HG03159 (cell line): ENCODE measurements around the gene RBMX2.
"Not testable (repeated sequence)": the region's sequence is repeated elsewhere in the genome, so short reads cannot be mapped to it uniquely, and the experiment has no call there.

Experiments used
- ATAC-seq: cut with Tn5 transposase; IDR thresholded peaks from one replicate; pipeline ENCODE4 v1.9.1; 2021; ENCODE audit warnings: mild to moderate bottlenecking, moderate library complexity; ENCODE audit not compliant: unreplicated experiment

RBMX2 gene, protein sequence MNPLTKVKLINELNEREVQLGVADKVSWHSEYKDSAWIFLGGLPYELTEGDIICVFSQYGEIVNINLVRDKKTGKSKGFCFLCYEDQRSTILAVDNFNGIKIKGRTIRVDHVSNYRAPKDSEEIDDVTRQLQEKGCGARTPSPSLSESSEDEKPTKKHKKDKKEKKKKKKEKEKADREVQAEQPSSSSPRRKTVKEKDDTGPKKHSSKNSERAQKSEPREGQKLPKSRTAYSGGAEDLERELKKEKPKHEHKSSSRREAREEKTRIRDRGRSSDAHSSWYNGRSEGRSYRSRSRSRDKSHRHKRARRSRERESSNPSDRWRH

DNA sequence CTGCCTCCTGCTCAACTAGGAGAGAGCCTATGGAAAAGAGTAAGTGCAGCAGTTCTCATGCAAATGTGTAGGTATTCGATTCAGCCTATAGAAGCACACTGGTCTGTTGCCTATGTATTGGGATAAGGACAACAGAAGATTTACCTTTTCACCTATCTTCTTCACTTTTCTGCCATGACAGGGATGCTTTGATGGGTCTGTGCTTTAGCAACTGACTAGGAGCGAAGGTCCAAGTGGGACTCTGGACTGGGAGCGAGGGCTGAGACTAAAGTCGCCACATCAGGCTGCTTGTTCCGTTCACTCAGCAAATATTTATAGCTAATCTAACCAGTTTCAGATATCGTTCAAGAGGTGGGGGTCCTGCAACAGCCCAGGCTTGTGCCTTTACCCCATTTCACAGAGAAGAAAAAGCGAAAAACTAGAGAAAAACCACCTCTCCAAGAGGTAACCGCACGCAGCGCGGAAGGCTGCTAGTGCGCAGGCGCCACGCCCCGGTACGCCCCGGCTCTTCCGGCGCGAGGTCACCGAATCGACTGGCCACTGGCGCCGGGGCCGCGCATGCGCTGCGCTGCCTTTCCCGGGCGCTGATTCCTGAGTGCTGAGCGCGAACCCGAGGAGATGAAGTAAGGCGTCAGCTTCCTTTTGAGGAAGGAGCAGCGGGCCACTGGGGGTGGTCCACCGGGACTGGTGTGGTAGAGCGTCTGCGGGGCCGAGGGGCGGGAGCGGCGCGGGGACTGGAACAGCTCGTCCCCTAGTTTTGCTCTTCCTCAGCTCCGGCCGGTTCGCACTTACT lies at the start of gene RBMX2:
TSS of gene RBMX2 (plus strand) at position 573 of the 793 bp plus-strand sequence. CDS start at position 619, 46 bp downstream.
- ATAC-seq = peak; percentile 89

DNA sequence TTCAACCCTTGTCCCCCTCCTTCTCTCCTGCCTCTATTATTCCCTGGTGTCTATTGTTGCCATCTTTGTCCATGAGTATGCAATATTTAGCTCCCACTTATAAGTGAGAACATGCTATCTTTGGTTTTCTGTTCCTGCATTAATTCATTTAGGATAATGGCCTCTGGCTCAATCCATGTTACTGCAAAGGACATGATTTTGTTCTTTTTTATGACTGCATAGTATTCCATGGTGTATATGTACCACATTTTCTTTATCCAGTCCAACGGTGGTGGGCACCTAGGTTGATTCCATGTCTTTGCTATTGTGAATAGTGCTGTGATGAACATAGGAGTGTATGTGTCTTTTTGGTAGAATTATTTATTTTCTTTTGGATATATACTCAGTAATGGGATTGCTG lies 49.7 kb upstream of the RBMX2 start:
- ATAC-seq = not testable (repeated sequence)

DNA sequence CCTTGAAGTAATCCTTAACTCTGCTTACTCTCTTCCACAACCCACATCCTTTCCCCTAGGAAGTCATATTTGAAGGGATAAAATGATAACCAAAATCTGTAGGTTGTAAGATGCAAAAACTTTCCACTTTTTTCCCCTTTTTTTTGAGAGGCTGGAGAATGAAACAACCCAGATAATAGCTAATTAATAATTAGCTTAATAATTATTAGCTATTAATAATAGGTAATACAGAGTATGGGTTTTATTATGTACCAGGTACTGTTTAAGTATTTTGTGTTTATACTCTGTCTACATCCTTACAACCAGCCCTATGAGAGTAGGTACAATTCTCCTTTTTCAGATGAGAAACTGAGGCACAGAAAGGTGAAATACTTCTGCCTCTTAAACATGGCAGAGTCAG lies 25.7 kb upstream of the RBMX2 start:
- no peak for ATAC-seq

DNA sequence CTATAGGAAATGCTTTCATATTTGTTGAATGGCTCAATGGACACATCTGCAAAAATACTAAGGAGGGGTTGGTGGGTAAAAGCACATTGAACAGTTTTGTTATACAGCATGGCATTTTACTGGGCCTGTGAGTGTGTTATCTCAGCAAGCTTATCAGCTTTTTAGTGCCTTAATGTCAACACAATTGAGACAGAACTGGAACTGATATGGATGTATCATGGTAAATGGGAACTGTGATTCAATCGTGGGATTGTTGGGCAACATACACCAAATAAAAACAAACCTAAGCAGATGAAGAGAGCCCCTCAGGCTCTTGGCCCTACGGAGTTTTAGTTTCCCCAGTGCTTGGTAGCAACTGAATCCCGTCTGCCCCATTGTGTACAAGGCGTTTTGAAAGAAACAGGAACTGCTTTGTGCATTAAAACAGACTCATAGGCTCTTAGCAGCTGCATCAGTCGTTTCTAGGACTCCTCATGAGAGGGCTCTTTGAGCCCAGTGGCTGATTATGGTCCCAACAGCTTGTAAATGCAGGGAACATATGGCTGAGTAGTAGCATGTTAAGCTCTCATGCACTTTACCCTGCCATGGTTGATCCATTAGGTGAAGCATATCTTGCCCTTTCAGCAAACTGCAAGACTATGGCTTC lies 23.6 kb upstream of the RBMX2 start:
- no peak for ATAC-seq

DNA sequence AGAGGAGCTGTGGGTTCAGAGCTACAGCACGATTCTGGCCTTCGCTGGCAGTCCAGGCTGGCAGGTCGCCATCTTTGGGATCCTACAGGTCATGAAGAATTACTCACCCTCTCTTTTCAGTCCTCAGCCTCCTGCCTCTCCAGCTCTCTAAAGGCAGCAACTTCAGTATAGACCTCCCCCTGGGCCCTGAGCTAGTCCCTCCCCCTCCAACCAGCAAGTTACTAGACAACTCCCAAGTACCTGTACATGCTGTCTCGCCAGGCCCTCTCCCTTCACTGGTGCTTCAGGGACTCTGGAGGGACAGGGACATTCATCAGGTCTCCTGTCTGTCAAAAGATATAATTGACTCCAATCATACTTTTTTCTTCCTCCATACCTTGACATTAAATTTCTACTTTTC lies 16.3 kb upstream of the RBMX2 start, which contains the start of gene GPR119:
TSS of gene GPR119 (minus strand) at position 155 of the 400 bp plus-strand sequence. CDS start 227 bp downstream, outside the sequence.
- ATAC-seq = no peak

DNA sequence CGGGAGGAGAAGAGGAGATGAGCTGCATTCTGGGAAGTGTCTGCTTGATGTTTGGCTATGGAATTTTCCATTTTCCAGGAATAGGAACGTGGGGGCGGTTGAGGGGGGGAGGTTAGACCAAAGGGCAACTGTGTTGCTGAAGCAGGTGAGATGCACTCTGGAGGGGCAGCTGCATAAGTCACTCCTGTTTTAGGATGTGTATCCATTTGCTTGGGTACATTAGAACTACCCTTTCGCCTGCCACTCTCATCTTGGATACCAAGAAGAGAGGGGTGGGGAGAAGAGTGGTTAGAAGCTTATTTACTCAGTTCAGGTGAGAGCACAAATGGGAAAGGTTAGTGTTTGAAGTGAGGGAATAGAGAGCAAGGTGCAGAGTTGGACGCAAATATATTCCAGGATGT lies 15.4 kb upstream of the RBMX2 start:
- ATAC-seq = no peak

DNA sequence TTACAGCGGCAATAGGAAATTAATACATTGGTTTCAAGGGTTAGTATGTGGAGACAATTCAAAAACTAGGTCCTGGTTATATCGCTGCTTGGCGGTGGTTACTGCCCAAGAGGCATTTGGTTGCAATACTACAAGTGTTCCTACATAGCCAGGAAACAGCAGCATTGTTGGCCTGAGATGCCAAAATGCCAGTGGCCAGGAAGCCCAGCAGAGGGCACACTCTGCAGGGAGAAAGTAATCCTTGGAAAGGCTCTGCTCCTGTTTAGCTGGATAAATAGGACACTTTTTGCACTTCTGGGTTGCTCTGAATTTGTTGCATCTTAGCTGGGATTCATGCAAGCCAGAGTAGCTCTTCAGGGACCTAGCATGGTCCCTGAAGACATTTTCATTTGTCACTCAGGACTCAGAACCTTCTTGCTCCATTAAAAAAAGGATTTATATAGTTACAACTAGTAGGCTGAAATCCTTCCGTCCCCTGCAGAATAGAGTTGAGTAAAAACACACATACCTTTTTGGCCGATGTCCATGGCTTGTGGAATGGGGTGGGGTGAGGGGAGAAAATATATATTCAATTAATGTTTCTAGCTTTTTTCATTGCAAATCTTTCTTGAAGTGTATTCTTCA lies 8.2 kb upstream of the RBMX2 start:
- ATAC-seq = no peak

DNA sequence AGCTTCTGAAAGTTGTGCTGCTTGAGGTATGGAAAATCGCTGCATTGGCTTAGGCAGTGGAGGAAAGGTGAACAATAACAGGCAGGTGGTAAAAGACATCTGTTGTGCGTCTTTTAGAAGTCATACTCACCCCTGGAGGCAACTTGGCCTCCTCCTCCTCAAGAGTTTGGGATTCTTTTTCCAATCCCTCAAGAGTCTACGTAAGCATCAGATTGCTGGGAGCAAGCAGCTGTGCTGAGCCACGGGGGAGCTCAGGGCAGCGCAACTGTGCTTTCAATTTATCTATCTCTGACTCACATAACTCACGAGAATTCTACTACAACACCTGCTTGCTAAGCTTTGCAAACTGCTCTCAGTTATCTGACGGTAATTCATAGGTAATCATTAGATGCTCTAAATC lies 6.4 kb upstream of the RBMX2 start:
- no peak for ATAC-seq

DNA sequence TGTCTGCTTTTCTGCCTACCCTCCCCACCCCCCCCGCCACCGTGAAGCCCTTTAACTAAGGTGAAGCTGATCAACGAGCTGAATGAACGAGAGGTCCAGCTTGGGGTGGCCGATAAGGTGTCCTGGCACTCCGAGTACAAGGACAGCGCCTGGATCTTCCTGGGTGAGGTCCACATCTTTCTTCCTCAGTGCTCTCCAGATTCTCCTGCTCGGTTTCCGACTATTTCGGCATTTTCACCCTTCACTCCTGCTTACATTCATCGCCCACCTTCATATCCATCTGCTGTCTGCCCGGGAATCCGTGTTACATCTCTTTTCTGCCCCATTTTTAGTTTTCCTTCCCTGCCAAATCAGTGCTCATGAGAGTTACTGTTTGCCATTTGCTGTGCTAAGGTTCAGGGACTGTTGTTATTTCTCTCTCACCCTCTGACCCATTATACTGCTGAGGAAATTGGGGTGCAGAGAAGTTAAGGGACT lies 459 bp downstream of the RBMX2 start:
- ATAC-seq = no peak

DNA sequence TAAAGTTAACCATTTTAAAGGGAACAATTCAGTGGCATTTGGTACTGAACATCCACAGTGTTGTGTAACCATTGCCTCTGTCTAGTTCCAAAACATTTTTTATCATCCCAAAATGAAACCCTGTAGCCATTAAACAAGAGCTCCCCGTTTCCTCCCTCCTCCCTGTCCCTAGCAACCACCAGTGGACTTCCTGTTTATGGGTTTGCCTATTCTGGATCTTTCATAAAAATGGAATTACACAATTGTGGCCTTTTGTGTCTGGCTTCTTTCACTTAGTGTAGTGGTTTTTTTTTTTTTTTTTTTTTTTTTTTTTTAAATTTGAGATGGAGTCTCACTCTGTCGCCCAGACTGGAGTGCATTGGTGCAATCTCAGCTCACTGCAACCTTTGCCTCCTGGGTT lies 11.6 kb downstream of the RBMX2 start:
- ATAC-seq = no peak

DNA sequence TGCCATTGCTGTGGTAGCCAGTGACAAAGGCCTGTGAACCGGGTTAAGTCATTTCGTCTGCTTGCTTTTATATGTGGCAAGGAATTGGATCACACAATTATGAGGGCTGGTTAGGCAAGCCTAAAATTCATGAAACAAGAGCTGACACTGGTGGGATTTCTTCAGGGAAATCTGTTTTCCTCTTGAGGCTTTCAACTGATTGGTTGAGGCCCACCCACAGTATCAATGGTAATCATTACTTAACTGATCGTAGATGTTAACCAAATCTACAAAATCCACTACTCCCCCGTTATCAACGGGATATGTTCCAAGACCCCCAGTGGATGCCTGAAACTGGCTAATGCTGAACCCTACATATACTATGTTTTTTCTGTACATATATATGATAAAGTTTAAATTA lies 13.0 kb downstream of the RBMX2 start:
- no peak for ATAC-seq

DNA sequence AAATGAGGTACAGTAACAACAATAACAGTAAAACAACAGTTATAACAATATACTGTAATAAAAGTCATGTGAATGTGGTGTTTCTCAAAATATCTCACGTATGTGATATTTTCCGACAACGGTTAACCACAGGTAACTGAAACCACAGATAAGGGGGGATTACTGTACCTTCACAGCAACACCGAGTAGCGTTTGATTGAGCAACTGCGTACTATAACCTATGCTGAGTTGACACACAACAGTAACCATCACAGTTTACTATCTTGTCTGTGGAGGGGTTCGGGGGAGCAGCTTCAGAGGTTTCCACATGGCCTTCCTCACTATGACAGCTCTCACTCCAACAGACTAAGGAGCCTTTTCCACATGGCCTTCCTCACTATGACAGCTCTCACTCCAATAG lies 13.4 kb downstream of the RBMX2 start:
- no peak for ATAC-seq

DNA sequence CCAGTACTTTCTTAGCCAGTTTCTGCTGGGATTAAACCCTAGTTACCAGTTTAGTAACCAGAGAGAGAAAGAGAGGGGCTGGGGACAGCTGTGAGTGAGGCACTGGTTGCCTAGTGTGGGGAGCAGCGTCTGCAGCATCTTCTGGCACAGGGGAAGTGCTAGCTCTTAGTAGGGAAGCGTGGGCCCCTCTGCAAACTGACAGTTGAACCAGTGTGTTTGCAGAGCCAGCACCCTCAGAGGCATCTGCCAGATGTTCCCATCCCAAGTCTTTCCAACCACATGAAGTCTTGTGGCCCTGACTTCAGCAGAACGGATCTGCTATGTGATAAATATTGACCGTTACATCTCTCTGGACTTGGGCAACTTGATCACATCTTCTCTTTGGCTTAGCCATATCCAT lies 15.0 kb downstream of the RBMX2 start:
- ATAC-seq = no peak

DNA sequence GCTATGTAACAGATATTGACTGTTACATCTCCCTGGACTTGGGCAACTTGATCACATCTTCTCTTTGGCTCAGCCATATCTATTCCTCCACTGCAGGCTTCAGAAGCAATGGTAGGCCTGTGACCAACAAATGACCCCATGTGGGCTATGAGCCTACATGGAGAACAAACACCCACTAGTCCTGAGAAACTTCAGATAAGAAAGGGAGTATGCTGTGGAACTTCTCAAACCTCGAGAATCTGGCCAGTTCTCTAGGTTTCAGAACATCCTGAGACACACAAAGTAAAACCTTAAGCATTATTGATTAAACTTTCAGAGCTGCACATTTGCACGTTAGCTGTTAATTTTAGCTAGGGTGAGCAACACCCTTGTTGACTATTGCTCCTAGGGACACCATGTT lies 16.3 kb downstream of the RBMX2 start:
- peak; percentile 26 for ATAC-seq

DNA sequence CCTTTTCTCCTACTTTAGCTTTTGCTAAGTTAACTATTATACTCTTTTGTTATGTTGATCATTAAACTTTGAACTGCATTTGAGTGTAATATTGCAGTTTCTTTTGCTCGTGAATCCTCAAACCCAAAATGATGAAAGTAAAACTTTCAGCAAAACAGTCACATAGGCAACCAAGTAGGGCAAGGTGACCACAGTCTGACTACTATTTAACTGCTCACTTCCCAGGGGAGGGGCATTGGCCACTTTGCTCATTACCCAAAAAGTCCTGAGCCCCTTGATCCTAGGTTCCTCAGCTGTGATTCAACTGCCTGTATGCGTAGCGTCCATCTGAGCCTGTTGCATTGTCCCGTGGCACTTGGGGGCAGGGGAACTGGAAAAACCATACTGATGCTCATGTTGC lies 17.0 kb downstream of the RBMX2 start:
- ATAC-seq = peak; percentile 51

DNA sequence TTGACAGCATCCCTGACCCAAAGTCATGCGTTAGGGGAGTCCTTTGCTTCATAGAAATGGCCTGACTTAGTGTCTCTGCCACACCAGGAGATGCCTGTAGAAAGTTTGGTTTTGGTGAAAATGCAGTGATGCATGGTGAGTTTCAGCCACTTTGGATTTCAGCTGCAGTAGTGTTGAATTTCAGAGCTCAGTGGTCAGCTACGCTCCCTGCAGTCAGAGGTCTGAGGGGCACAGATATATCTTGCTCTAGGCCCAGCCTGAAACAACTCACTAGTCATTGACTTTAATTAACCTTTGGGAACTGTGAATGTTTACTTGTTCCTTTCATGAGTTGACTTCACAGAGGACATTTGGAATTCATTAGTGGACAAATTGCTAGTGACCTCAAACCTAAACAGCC lies 17.5 kb downstream of the RBMX2 start:
- no peak for ATAC-seq

DNA sequence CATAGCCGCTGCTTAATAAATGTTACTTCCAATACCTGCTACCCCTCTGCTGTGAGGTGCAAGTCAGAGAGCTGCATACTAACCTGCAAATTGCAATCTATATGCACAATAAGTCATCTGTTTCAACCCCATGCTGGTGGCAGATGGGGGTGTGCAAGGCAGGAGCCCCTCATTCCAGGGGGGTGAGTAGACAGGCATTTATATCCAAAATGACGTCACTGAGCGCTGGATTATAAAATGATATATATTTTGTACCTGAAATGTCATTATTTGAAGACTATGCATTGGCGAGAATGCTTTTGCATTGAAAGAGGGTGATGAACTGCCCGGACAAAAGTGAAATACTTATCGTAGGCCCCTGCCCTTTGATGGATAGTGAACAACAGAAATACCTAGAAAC lies 24.7 kb downstream of the RBMX2 start:
- no peak for ATAC-seq

DNA sequence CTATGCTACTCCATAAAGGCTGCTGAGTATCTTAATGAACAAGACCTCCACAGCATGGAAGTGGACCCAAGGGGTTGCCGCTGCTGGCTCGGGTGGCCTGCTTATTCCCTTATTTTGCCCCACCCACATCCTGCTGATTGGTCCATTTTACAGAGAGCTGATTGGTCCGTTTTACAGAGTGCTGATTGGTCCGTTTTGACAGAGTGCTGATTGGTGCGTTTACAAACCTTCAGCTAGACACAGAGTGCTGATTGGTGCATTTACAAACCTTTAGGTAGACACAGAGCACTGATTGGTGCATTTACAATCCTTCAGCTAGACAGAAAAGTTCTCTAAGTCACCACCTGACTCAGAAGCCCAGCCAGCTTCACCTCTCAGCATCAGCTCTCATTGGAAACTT lies 27.4 kb downstream of the RBMX2 start:
- ATAC-seq = not testable (repeated sequence)

DNA sequence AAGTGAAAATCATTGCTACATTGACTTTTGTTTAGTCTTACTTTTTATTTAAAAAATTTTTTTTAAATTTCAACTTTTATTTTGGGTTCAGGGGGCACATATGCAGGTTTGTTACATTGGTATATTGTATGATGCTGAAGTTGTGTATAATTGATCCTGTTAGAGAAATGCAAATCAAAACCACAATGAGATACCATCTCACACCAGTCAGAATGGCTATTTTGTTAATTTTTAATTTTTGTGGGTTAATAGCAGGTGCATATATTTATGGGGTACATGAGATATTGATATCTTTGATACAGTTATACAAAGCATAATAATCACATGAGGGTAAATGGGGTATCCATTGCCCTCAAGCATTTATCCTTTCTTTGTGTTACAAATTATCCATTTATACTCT lies 34.1 kb downstream of the RBMX2 start:
- no peak for ATAC-seq

DNA sequence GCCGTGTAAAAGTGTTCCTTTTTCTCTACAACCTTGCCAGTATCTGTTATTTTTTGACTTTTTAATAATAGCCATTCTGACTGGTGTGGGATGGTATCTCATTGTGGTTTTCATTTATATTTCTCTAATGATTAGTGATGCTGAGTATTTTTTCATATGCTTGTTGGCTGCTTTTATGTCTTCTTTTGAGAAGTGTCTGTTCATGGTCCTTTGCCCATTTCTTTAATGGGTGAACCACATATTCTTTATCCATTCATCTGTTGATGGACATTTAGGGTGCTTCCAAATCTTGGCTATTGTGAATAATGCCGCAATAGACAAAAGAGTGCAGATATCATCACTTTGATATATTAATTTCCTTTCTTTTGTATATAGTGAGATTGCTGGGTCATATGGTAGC lies 36.2 kb downstream of the RBMX2 start:
- not testable (repeated sequence) for ATAC-seq

DNA sequence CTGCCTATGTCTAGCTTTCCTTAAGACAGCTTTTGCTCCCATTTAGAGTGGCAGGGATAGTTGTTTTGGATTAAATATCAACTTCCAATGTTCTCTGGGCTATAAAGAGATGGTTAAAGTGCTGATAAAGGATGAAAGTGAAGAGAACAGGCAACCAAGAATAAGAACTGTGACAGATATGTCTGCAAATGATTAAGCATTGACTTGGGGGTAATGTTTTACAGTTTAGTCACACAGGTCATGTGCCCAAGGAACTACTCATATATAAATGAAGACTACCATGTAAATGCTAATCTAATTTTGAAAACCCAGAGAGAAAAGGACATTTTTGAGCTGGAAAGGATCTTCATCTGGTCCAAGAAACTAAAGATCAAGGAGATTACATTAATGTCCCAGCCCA lies 42.1 kb downstream of the RBMX2 start:
- ATAC-seq = no peak
